Measurements from ENCODE around the gene CTAG1B. TPM values are rescaled to one million over a fixed set of nuclear protein-coding genes. Genes with fewer than 3 reads are reported as not detected.
A peak's percentile ranks its signal among the peaks of the same experiment; 100 is the strongest.
"Not testable (repeated sequence)": the region's sequence is repeated elsewhere in the genome, so short reads cannot be mapped to it uniquely, and the experiment has no call there.

The CTAG1B gene
- total and polyA plus RNA-seq, 8 donors = not detected

DNA sequence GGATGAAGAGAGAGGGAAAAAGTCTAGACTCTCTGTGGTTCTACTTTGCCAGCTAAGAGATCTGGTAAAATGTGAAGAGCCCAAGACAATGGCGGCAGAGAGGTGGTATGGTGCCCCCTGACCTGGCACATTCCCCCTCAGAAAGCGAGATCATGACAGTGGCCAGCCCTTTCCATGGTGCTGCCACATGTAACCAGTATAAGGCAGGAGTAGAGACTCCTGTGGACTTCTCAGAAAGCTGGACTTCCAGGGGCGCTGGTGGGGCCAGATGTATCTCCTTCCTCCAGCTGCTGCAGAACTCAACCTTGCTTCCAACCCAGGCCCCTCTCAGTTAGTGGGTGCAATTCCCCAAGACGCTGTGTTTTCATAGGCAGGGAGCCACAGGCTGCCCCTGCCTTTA lies 24.6 kb downstream of the CTAG1B start:
- H3K9me3 ChIP-seq = no peaks in the 10 kb centered on the region
- H3K27me3 ChIP-seq = no peaks in the 10 kb centered on the region
- H3K4me1 ChIP-seq = no peaks in the 10 kb centered on the region
- intact Hi-C loops (cut with DNase I) = no loop called here
- no peaks in the 10 kb centered on the region for H3K36me3 ChIP-seq
- H3K27ac ChIP-seq = no peak overlapping the region
- no peak for DNase-seq
- ATAC-seq = no peak
- TF ChIP-seq, protein P1, sequence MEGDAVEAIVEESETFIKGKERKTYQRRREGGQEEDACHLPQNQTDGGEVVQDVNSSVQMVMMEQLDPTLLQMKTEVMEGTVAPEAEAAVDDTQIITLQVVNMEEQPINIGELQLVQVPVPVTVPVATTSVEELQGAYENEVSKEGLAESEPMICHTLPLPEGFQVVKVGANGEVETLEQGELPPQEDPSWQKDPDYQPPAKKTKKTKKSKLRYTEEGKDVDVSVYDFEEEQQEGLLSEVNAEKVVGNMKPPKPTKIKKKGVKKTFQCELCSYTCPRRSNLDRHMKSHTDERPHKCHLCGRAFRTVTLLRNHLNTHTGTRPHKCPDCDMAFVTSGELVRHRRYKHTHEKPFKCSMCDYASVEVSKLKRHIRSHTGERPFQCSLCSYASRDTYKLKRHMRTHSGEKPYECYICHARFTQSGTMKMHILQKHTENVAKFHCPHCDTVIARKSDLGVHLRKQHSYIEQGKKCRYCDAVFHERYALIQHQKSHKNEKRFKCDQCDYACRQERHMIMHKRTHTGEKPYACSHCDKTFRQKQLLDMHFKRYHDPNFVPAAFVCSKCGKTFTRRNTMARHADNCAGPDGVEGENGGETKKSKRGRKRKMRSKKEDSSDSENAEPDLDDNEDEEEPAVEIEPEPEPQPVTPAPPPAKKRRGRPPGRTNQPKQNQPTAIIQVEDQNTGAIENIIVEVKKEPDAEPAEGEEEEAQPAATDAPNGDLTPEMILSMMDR (IDR thresholded peaks at IDR 0.05) = no peak
- H3K4me3 ChIP-seq = no peak overlapping the region

DNA sequence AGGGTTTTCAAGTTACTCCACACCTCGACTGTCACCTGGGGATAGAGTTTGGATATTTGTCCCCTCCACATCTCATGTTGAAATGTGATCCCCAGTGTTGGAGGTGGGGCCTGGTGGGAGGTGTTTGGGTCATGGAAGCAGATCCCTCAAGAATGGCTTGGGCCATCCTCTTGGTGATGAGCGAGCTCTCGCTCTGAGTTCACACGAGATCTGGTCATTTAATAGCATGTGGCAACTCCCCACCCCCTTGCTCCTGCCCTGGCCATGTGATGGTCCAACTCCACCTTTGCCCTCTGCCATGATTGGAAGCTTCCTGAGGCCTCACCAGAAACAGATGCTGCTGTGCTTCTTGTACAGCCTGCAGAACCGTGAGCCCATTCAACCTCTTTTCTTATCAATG lies 25.9 kb downstream of the CTAG1B start:
- no peaks in the 10 kb centered on the region for H3K9me3 ChIP-seq

DNA sequence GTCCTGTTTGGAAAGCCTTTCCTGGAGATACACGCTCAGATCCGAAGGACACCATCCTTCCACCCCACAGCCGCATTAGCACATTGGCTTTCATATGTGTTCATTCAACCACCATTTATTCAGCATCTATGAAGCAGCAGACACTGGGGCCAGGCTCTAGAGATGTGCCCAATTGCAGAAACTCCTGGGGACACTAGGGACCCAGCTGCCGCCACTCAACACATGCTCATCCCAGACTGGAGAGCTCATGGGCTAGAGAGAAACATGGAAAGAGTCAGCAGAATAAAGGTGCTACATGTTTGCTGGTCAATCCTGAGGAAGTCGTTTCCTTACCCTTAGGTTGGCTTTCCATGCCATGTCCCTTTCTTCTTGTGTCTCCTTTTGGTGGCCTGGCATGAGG lies 26.6 kb downstream of the CTAG1B start:
- TF ChIP-seq, protein P1 (IDR thresholded peaks at IDR 0.05) = no peak
- H3K36me3 ChIP-seq = no peaks in the 10 kb centered on the region
- no peak for ATAC-seq
- H3K27me3 ChIP-seq = no peaks in the 10 kb centered on the region
- H3K4me1 ChIP-seq = no peaks in the 10 kb centered on the region
- H3K27ac ChIP-seq = no peak overlapping the region
- intact Hi-C loops (cut with DNase I) = no loop called here
- H3K4me3 ChIP-seq = no peak overlapping the region
- H3K9me3 ChIP-seq = no peaks in the 10 kb centered on the region
- DNase-seq = no peak

More for the DNA sequence above, 25.9 kb downstream of the CTAG1B start:
- Histone ChIP-seq H3K27ac (no peak overlapping the region), H3K4me1 (no peaks in the 10 kb centered on the region), H3K4me3 (no peak overlapping the region), H3K36me3 (no peaks in the 10 kb centered on the region), H3K27me3 (no peaks in the 10 kb centered on the region)
- DNase-seq = no peak
- no peak for ATAC-seq
- TF ChIP-seq, protein P1 (IDR thresholded peaks at IDR 0.05) = no peak
- intact Hi-C loops (cut with DNase I) = no loop called here

DNA sequence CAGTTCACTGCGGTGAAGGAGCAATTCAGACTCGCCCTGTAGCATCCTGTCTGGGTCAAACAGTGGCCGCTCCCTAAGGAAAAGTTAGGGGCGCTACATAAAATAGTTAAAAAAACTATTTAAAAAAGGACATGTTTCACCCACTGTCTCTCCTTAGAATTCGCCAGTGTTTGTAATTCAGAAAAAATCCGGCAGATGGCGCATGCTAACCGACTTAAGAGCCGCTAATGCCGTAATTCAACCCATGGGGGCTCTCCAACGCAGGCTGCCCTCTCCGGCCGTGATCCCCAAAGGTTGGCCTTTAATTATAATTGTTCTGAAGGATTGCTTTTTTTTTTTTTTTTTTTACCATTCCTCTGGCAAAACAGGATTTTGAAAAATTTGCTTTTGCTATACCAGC lies 28.7 kb downstream of the CTAG1B start:
- intact Hi-C loops (cut with DNase I); H3K9me3 ChIP-seq; H3K4me1 ChIP-seq; H3K27ac ChIP-seq; ATAC-seq; H3K4me3 ChIP-seq; H3K27me3 ChIP-seq; H3K36me3 ChIP-seq; DNase-seq: not testable (repeated sequence)

DNA sequence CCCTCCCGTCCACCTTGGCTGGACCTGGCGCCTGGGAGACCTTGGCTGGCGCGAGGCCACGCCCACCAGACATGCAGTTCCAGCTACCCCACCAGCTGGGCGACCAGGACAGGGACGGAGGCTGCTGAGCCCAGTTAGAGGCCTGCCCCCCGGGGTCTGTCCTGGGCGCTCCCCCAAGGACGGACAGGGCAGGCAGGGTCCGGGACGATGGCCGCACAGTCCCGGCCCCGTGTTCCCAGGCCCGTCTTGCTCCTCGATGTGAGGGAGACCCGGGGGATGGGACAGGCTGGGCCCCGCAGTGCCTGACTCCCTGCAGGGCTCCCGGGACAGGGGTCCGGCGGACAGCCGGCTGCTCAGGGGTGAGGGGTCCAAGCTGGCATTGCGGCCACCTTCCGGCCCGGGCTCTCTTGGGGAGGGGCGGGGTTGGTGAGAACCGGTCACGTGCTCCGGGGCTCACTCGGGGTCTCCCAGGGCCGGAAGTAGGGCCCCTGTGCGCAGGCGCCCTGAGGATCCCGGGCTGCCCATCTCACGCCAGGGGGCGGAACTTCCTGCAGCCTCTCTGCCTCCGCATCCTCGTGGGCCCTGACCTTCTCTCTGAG lies 34.4 kb downstream of the CTAG1B start, which contains the start of gene CTAG1A:
TSS of gene CTAG1A (plus strand) at position 549 of the 599 bp plus-strand sequence. CDS start 74 bp downstream, outside the sequence.
- H3K9me3 ChIP-seq; H3K27ac ChIP-seq; DNase-seq; H3K4me3 ChIP-seq; H3K27me3 ChIP-seq; ATAC-seq; H3K4me1 ChIP-seq; intact Hi-C loops (cut with DNase I); H3K36me3 ChIP-seq: not testable (repeated sequence)

DNA sequence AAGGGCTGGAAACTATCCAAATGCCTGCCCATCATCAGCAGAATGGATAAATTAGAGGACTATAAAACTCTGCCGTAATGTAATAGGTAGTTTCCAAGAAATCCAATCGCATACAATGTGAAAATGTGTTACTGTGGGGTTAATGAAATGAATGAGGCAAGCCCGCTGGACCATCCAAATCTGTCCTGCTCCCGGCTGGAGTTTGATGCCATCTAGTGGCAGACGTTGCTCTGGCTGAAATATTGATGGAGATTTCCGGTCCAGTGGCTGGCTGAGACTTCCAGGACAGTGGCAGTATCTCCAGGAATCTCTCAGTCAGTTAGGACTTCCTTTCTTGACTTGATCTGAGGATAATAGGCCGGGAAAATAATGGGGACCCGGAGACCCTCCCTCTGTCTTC lies 36.1 kb downstream of the CTAG1B start:
- H3K27ac ChIP-seq; intact Hi-C loops (cut with DNase I); H3K27me3 ChIP-seq; H3K4me3 ChIP-seq; H3K9me3 ChIP-seq; H3K4me1 ChIP-seq; H3K36me3 ChIP-seq; DNase-seq: not testable (repeated sequence)
- peak; percentile 78 for ATAC-seq

DNA sequence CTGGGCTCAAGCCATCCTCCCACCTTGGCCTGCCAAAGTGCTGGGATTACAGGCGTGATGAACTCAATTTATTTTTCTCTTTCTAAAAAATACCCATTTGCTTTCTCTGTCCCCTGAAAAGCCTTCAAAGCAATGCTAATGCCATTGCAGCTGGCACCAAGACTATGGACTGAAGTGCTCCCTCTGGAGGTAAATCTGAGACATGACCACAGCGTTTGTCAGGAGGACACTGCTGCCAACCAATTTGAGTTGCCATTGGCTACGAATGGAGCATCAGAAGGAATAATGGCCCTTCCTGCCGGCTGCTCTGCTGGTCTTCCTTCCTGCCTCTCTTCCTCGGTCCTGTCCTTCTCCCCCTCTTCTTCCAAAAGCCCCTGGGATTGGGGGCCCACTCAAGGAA lies 44.0 kb downstream of the CTAG1B start:
- H3K9me3 ChIP-seq; intact Hi-C loops (cut with DNase I); DNase-seq; H3K36me3 ChIP-seq; H3K27ac ChIP-seq; H3K4me3 ChIP-seq; H3K4me1 ChIP-seq; H3K27me3 ChIP-seq: not testable (repeated sequence)
- peak; percentile 80 for ATAC-seq

DNA sequence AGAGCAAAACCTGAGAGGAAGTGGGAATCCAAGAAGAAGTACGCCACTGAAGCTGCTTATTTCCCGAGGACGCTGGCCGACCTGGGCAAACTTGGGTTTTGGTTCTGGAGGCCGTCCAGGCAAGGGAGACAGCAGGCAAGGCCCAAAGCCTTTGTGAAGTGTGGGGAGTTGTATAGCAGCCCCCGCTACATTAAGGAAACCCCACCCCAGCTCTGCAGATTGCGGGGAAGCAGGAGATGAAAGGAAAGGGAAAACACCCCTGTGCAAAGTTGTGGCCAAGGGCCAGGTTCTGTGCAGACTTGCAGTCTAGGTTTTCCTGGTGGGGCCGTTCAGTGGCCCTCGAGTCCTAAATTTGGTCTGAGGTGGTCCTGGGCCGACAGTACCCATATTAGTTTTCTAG lies 46.0 kb downstream of the CTAG1B start:
- H3K27ac ChIP-seq; H3K9me3 ChIP-seq; H3K36me3 ChIP-seq; intact Hi-C loops (cut with DNase I); H3K4me1 ChIP-seq; ATAC-seq; H3K27me3 ChIP-seq; H3K4me3 ChIP-seq; DNase-seq: not testable (repeated sequence)

DNA sequence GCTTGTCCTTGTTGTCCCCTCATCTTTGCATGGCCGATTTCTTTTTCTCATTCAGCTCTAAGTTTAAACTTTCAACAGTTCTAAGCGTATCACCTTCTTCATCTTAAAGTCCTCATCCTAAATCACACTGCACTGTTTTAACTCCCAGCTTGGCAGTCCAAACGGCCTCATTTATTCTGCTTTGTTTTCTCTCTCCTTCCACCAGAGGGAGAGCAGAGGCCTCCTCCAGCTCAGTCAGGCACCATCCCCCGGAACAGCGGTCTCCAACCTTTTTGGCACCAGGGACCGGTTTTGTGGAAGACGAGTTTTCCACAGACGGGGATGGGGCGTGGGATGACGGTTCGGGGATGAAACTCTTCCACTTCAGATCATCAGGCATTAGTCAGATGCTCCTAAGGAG lies 48.7 kb downstream of the CTAG1B start:
- H3K4me3 ChIP-seq; H3K36me3 ChIP-seq; H3K9me3 ChIP-seq; H3K27ac ChIP-seq; ATAC-seq; DNase-seq; H3K27me3 ChIP-seq; intact Hi-C loops (cut with DNase I); H3K4me1 ChIP-seq: not testable (repeated sequence)
